CMK (cell line): ENCODE measurements around the gene SMTNL2.
A peak's percentile ranks its signal among the peaks of the same experiment; 100 is the strongest.
"Not testable (repeated sequence)": the region's sequence is repeated elsewhere in the genome, so short reads cannot be mapped to it uniquely, and the experiment has no call there.

Source experiments
- DNase-seq: peaks from one replicate; pipeline ENCODE4 v3.0.0-alpha.2; 2010; ENCODE audit warnings: low read depth

The SMTNL2 gene

GRCh38 chr17:4602041-4602440 is 17.7 kb downstream of the SMTNL2 start:
- DNase-seq, result no peak

DNA sequence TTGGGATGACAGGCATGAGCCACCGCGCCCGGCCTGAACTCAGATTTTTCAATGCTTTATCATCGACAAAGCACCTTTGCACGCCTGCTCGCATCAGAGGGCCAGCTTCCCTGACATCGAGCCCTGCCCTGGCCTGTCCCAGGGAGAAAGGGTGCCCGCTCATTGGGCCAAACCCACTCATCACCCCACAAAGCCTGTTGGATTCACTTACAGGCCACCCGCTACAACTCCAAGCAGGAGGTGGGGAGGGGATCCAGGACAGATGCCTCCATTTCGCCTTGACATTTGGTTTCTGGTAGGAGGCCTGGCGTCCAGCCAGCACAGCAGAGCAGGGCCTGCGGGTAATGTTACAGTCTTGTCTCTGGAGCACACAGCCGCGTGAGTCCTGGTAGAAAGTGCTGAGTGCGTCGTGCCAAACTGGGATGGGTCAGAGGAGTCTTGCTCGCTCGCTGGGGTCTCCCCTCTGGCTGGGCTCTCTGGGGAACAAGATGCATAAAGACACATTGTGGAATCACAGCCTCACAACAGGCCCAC is 19.8 kb downstream of the SMTNL2 start:
- no peak for DNase-seq

DNA sequence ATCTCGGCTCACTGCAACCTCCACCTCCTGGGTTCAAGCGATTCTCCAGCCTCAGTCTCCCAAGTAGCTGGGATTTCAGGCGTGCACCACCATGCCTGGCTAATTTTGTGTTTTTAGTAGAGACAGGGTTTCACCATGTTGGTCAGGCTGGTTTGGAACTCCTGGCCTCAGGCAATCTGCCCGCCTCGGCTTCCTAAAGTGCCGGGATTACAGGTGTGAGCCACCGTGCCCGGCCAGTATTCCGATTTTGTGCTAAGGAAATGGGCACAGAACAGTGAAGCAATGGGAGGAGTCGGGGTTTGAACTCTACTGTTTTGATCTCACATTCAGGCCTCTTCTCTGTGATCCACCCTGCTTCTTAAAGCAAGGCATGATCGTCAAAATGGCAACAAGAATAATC is 20.4 kb downstream of the SMTNL2 start:
- DNase-seq, result not testable (repeated sequence)

DNA sequence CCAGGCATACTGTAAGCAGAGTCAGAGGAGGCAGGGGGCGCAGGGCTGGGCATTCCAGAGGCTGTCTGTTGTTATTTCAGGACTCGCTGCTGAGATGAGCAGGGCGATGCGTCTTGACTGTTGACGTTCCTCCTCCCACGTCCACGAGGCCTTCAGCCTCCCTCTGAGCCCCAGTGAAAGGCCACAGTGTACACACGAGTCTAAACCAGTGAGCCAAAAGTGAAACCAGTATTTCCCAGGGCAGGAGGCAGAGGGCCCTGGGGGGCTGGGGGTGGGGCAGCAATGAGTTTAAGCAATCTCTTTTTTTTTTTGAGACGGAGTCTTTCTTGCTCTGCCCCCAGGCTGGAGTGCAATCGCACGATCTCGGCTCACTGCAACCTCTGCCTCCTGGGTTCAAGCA is 21.5 kb downstream of the SMTNL2 start:
- DNase-seq, result no peak

- DNase-seq, result no peak
Observed at GRCh38 chr17:4607261-4607741, 23.0 kb downstream of the SMTNL2 start.

DNA sequence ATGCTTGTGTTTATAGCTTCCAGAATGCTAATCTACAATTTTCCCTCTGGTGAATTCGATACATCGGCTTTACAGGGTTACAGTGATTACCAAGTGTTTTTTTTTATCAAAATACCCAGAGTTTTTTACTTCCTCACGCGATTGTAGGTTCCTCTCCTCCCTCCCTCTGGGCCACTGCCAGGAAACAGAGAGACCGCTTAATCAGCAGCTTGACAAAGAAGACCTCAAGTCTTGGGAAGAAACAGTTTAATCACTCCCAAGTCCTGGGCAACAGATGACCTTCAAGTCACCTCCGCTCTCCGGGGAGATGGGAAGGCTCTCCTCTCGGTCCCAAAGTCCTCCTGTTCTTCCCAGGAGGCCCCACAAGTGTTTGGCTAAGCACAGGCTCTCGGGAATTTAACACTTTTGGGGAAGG is 23.5 kb downstream of the SMTNL2 start:
- DNase-seq, result peak; percentile 59

GRCh38 chr17:4609761-4610160 is 25.4 kb downstream of the SMTNL2 start:
- DNase-seq, result no peak

DNA sequence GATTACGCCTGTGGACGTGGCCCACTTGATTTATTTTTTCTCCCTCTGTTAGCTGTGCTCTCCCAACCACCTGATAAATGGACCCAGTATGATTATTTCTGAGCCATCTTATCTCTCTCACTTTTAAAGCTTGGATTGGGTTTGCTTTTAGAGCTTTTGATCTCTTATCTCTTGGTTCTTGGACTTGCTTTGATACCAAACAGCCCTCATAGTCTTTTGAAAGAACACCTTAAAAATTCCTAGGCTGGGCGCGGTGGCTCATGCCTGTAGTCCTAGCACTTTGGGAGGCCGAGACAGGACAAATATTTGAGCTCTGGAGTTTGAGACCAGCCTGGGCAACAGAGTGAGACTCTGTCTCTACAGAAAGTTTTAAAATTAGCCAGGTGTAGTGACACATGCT is 25.8 kb downstream of the SMTNL2 start:
- no peak for DNase-seq

GRCh38 chr17:4610656-4611055 is 26.3 kb downstream of the SMTNL2 start:
- no peak for DNase-seq

GRCh38 chr17:4616476-4616875 is 32.1 kb downstream of the SMTNL2 start:
- DNase-seq, result no peak

GRCh38 chr17:4617090-4617489 is 32.8 kb downstream of the SMTNL2 start:
- no peak for DNase-seq

GRCh38 chr17:4617590-4618351 is 33.4 kb downstream of the SMTNL2 start:
- DNase-seq, result no peak

DNA sequence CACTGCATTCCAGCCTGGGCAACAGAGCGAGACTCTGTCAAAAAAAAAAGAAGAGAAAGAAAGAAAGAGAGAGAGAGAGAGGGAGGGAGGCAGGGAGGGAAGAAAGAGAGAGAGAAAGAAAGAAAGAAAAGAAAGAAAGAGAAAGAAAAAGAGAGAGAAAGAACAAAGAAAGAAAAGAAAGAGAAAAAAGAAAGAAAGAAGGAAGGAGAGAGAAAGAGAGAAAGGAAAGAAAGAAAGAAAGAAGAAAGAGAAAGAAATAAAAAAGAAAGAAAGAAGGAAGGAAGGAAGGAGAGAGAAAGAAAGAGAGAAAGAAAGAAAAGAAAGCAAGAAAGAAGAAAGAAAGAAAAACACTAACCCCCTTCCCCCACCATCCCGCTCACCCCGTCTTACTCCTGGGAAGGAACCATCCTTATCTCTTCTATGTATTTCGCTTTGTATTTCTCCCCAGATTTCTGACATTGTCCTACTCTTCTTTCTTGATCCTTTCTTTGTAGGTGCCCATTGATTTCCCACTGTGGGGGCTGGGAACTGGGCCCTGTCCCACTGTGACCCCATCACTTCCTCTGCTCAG is 36.3 kb downstream of the SMTNL2 start:
- no peak for DNase-seq

DNA sequence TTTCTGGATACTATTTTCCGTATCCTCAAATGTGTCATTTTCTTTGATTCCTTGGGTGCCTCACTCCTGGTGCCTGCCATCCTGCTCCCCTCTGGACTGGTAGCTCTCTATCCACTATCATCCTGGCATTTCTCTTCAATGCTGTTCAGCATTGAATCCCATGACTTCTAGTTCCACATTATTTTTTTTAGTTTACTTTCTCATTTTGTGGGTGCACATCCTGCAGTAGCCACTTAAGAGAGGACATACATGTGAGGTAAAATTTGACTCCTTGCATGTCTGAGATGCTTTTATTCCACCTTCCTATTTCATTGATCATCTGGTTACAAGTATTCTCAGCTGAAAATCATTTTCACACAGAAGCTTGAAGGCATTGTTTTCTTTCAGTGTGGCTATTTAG is 38.0 kb downstream of the SMTNL2 start:
- no peak for DNase-seq

- no peak for DNase-seq
Observed at GRCh38 chr17:4623249-4623648, 38.9 kb downstream of the SMTNL2 start.

GRCh38 chr17:4624451-4624911 is 40.2 kb downstream of the SMTNL2 start:
- DNase-seq, result not testable (repeated sequence)

DNA sequence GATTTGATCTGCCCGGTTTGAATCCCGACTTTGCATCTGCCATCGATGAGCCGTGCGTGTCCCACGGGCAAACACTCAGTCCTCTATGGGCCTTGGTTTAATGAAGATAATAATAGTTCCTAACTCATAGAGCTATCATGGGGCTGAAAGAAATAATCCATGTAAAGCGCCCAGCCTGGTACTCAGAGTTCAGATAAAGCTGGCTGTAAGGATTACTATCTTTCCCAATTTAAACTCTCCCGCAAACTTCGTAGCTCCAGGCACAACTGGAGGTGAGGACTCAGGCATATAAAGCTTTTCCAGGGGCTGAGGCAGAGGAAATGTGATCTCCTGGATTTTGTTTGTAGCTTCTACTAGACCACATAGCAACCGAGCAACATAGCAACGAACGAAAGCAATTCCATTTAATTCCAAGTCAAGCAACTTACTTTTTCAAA is 40.9 kb downstream of the SMTNL2 start:
- DNase-seq, result no peak

DNA sequence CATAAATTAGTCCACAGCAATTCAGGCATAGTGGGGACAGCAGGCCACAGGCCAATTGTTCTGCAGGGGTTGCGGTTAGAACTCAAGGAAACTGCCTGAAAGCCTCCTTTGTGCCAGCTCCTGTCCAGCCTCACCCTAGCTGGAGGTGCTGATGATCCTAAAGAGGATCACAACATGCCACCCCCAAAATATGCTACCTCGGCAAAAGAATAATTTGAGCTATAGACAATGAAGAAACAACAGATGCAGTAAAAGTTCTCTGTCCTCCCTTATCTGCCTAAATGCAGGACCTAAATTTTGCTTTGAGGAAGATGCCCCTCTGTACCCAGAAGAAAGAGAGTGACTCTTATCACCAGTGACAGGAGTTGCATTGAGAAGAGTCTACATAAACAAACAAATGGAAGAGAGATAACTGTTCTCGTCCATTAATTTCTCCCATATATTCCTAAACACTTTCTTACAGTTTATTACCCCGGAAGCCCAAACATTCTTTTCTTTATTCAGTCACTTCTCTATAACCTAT is 42.5 kb downstream of the SMTNL2 start:
- DNase-seq, result no peak

- DNase-seq, result no peak
Observed at GRCh38 chr17:4631431-4631830, 47.1 kb downstream of the SMTNL2 start.

GRCh38 chr17:4631836-4632580 is 47.7 kb downstream of the SMTNL2 start:
- DNase-seq, result no peak

GRCh38 chr17:4632581-4632920 is 48.2 kb downstream of the SMTNL2 start:
- no peak for DNase-seq

GRCh38 chr17:4633643-4634042 is 49.3 kb downstream of the SMTNL2 start:
- DNase-seq, result no peak

DNA sequence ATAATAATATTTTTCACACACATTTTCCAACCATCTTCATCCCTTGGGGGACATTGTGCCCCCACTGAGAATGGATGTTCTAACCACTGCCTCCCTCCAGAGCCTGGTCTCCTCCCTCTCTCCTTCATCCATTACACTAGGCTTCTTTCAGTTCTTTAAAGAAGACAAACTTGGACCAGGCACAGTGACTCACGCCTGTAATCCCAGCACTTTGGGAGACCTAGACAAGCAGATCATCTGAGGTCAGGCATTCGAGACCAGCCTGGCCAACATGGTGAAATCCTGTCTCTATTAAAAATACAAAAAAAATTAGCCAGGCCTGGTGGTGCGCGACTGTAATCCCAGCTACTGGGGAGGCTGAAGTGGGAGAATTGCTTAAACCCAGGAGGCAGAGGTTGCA is 50.6 kb downstream of the SMTNL2 start:
- DNase-seq, result no peak
